Epithelial cell of esophagus (primary cell): ENCODE measurements around the gene SAFB.

Experiments
- DNase-seq: peaks from one replicate; pipeline ENCODE4 v3.0.0; 2010; ENCODE audit warnings: low read depth
- H3K4me3 ChIP-seq: 2 replicates; pipeline ENCODE4 v1.5.1; 2011; ENCODE audit warnings: mild to moderate bottlenecking, low read length, control low read depth
- TF ChIP-seq, protein P1 (sequence below): IDR thresholded peaks from 2 replicates; pipeline ENCODE4 v1.5.1; 2011; ENCODE audit warnings: low read depth, mild to moderate bottlenecking, low read length, control low read depth, inconsistent platforms; ENCODE audit not compliant: insufficient read depth; ENCODE audit errors: missing control alignments

SAFB gene

DNA sequence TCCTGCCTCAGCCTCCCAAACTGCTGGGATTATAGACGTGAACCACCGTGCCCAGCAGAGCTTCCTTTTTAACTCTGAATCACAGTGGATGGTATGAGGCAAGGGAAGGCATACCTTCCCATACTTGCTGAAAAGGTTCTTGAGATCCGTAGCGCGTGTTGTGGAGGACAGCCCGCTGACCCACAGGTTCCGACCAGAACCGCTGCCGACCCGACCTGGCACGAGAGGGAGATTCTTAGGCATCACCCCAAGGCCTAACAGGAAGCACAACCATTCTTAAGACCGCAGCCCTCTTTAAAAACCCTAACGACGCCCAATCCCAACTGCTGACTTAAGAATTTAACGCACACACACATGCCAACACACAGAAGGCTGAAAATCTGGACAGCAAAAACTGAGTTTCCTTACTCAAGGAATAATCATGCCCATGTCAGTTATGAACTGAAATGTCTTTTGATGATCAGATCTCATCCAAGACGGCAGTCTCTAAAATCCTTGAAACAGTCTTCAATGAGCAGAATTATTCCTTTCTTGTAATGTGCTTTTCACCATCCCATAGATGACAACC, 12.9 kb upstream of the SAFB start:
- no peak for DNase-seq
- no peak overlapping the region for H3K4me3 ChIP-seq
- TF ChIP-seq, protein P1, sequence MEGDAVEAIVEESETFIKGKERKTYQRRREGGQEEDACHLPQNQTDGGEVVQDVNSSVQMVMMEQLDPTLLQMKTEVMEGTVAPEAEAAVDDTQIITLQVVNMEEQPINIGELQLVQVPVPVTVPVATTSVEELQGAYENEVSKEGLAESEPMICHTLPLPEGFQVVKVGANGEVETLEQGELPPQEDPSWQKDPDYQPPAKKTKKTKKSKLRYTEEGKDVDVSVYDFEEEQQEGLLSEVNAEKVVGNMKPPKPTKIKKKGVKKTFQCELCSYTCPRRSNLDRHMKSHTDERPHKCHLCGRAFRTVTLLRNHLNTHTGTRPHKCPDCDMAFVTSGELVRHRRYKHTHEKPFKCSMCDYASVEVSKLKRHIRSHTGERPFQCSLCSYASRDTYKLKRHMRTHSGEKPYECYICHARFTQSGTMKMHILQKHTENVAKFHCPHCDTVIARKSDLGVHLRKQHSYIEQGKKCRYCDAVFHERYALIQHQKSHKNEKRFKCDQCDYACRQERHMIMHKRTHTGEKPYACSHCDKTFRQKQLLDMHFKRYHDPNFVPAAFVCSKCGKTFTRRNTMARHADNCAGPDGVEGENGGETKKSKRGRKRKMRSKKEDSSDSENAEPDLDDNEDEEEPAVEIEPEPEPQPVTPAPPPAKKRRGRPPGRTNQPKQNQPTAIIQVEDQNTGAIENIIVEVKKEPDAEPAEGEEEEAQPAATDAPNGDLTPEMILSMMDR, result no peak

DNA sequence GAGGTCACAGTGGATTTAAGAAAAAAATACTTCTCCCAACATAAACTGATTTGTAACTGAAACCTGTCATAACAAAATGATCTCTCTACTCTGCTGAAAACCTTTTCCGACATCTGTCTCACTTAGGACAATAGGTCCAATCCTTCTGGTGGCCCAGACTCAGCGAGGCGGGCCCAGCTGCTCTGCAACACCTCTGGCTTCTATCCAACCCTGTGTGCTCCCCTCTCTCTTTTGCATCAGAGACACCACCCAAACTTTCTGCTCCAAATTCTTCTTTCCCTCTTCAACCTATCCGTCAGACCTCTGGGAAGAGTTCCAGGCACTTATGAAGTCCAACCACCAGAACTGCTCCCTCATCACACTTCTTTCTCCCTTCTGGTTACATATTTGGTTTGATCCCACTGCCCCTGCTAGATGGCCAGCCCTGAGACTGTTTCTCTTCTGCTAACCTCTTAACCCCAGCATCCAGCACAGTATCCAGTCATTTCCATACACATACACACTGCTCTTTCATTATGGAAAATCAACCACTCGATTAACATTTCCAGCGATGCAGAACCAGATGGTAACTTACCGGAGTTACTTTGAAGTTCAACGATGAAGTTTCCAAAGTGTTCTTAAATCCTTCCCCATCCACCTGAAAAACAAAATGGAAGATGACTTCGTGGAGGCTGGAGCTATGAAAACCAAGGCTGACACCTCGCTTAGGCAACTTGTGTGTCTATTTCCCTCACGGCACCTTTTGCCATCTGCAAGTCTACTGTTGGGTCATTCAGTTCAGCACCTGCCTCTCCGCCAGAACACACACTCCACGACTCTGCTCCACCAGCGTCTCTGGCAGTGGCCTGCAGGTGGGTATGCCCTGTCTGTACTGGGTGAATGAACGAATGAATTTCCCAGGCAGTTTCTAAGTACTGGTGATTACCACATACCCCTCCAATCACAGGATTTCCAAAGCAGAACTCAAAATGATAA, 9.7 kb upstream of the SAFB start:
- TF ChIP-seq, protein P1, result no peak
- no peak overlapping the region for H3K4me3 ChIP-seq
- DNase-seq, result no peak

DNA sequence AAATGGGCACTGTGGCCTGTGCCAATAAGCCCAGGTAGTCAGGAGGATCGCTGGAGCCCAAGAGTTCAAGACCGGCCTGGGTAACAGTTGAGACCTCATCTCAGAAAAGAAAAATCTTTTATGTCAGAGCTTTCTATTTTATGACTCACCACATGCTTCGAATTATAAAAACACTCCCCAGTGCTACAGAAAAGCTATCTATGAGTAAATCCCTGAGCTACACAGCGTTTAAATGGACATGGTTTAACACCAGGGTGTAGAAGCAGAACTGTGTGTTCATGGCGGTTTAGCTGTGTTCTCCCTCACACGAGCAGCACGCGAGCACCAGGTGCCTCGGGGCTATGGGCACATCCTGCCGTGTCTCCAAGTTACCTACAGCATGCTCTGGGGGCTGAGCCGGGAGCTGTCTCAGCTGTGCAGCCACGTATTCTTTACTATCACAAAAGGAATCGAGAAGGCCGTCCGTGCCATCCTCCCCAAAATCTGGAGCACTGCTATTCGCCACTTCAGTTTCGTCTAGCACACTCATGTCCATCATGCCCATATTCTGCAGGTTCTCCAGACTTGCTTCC, 7.0 kb upstream of the SAFB start:
- DNase-seq, result no peak
- no peak overlapping the region for H3K4me3 ChIP-seq
- TF ChIP-seq, protein P1, result no peak

DNA sequence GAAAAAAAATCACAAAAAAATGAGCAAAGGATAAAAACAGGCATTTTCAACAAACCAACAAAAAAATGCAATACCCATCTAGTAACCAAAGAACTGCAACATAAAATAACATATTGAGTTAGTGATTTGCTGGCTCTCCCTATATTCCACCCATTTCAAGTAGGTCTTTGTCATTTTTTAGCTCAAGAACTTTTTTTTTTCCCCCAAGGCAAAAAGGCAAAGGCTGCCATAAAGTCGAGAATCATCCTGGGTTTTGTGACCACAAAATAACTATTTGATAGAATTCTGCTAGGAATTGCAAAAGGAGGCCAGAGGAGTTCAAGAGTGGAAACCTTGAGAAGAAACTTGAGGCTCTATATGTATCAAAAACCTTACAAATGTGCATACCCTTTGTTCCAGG, 5.8 kb upstream of the SAFB start:
- DNase-seq, result no peak
- TF ChIP-seq, protein P1, result no peak
- no peak overlapping the region for H3K4me3 ChIP-seq

DNA sequence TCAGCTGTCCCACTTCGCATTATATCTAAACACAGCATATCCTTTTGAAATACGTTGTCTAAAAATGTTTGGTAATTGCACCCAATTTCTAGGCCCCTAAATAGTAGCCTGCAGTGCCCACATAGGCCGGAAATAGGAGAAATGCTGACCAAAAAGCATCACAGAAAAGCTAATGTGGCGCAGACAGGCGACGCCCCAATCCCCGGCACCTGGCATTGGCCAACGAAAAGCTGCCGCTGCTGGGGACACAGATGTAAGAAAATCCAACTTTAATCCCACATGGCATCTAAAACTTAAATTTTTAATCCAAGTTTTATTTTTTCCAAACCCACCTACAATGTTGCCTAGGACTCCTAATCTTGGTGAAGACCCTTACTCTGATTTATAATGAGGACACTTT, 4.3 kb upstream of the SAFB start:
- no peak overlapping the region for H3K4me3 ChIP-seq
- no peak for DNase-seq
- TF ChIP-seq, protein P1, result no peak

DNA sequence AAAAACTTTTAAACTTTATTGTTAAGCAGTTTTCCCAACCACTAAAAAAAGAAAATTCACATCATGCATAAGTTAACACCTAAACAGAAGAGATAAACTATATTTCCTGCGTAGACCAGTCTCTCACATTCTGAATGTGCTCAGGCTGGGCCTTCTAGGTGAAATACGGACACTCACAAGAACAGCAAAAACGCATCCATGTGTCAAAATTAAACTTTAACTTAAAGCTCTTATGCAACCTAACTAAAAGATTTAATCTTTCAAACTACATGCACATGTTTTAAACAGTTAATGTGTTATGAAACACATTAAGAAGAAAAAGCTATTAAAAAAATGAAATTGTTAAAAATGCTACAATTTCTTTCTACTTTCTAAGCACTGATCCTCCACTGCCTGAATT, 2.9 kb upstream of the SAFB start:
- TF ChIP-seq, protein P1, result no peak
- no peak overlapping the region for H3K4me3 ChIP-seq
- DNase-seq, result no peak
